ENCODE results near the gene RTL1.

DNA sequence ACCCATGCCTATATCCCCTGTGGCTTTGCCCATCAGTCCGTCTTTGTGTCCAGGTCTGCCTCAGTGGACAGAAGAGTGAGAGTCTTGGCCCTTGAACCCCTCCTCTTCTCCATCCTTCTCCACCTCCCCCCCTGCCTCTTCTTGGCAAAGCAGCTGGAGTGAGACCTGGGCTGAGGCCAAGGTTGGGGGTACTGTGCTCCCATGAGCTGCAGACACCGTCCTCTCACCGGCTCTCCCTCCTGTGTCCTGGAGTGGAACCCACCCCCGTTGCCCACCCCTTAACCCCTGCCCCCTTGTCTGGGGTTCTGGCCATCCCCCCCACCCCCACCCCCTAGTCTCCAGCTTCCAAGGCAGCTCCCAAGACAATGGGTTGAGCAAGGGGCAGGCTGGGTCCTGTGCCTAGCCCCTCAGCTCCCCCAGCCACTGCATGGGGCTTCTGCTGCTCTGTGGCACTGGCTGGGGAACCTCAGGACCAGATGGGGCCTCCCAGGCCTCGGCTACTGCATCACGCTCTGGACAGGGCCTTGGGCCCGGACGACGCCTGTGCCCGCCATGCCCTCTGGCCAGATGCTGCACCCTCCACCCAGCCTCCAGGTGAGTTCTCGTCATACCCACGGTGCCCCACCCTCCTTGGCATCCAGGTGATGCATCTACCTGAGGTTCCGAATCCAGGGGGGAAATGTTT, 35.7 kb downstream of the RTL1 start:
- TF ChIP-seq POLR2A (IDR thresholded peaks at IDR 0.05; ENCODE audit: low read depth), result no peak
- TF ChIP-seq, protein P1, sequence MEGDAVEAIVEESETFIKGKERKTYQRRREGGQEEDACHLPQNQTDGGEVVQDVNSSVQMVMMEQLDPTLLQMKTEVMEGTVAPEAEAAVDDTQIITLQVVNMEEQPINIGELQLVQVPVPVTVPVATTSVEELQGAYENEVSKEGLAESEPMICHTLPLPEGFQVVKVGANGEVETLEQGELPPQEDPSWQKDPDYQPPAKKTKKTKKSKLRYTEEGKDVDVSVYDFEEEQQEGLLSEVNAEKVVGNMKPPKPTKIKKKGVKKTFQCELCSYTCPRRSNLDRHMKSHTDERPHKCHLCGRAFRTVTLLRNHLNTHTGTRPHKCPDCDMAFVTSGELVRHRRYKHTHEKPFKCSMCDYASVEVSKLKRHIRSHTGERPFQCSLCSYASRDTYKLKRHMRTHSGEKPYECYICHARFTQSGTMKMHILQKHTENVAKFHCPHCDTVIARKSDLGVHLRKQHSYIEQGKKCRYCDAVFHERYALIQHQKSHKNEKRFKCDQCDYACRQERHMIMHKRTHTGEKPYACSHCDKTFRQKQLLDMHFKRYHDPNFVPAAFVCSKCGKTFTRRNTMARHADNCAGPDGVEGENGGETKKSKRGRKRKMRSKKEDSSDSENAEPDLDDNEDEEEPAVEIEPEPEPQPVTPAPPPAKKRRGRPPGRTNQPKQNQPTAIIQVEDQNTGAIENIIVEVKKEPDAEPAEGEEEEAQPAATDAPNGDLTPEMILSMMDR (IDR thresholded peaks at IDR 0.05), result no peak
- no peak for TF ChIP-seq POLR2AphosphoS5 (IDR thresholded peaks at IDR 0.05)

All from esophagus muscularis mucosa (tissue), 3 donors.